H1 (cell line): ENCODE data around the gene ACSM2B.

ENCODE experiments used
- CHD2 ChIP-seq: IDR thresholded peaks from 2 replicates; pipeline ENCODE4 v1.6.1; 2012; ENCODE audit warnings: low read length, improper control_type of control experiment
- TAF1 ChIP-seq: IDR thresholded peaks from 2 replicates; pipeline ENCODE4 v1.6.1; 2011; ENCODE audit warnings: mild to moderate bottlenecking, low read depth, low read length
- TEAD4 ChIP-seq: IDR thresholded peaks from 2 replicates; pipeline ENCODE4 v1.6.1; 2012; ENCODE audit warnings: low read depth, low read length, inconsistent platforms, mixed read lengths
- TF ChIP-seq, protein P1 (sequence below), 3 experiments: IDR thresholded peaks; 1 replicate in 2 of 3; 2 replicates in 1 of 3; pipeline versions ENCODE4 v1.5.1 to v1.6.1; 2011; ENCODE audit warnings: low read length in 3 of 3, mild to moderate bottlenecking in 3 of 3, inconsistent platforms in 2 of 3, low read depth in 1 of 3, moderate library complexity in 1 of 3; ENCODE audit not compliant: insufficient read depth in 1 of 3; ENCODE audit errors: control extremely low read depth in 1 of 3

DNA sequence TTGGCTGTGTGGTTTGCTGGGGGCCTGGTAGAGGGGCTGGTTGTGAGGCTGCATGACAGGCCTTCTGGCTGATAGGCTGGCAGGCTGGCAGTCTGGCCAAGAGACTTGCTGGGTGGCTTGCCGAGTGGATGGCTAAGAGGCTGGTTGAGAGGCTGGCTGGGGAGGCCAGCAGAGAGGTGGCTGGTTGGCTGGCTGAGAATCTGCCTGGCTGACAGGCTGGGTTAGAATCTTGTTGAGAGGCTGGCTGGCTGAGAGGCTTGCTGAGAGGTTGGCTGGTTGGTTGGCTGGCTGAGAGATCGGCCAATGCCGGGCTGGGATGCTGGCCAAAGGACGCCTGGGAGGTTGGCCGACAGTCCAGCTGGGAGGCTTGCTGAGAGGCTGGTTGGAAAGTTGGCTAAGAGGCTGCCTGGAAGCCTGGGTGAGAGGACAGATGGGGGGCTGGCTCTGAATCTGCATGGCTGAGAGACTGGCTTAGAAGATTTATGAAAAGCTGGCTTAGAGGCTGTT is 35.9 kb upstream of the ACSM2B start:
- TF ChIP-seq TEAD4 (no peak), CHD2 (no peak), TAF1 (no peak)
- TF ChIP-seq, protein P1, sequence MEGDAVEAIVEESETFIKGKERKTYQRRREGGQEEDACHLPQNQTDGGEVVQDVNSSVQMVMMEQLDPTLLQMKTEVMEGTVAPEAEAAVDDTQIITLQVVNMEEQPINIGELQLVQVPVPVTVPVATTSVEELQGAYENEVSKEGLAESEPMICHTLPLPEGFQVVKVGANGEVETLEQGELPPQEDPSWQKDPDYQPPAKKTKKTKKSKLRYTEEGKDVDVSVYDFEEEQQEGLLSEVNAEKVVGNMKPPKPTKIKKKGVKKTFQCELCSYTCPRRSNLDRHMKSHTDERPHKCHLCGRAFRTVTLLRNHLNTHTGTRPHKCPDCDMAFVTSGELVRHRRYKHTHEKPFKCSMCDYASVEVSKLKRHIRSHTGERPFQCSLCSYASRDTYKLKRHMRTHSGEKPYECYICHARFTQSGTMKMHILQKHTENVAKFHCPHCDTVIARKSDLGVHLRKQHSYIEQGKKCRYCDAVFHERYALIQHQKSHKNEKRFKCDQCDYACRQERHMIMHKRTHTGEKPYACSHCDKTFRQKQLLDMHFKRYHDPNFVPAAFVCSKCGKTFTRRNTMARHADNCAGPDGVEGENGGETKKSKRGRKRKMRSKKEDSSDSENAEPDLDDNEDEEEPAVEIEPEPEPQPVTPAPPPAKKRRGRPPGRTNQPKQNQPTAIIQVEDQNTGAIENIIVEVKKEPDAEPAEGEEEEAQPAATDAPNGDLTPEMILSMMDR (IDR thresholded peaks at IDR 0.05; ENCODE audit: control extremely low read depth in 1 of 3, insufficient read depth in 1 of 3, low read depth in 1 of 3, low read length in 3 of 3), result no peak
